Stimulated activated naive CD4-positive, alpha-beta T cell (primary cell): ENCODE data around the gene DEFB127.
"Not testable (repeated sequence)": the region's sequence is repeated elsewhere in the genome, so short reads cannot be mapped to it uniquely, and the experiment has no call there.

Experiments used
- DNase-seq, 6 experiments: peaks; one replicate each; lab custom pipeline; 2025; lab: John Stamatoyannopoulos, UW

DEFB127 gene, protein sequence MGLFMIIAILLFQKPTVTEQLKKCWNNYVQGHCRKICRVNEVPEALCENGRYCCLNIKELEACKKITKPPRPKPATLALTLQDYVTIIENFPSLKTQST

DNA sequence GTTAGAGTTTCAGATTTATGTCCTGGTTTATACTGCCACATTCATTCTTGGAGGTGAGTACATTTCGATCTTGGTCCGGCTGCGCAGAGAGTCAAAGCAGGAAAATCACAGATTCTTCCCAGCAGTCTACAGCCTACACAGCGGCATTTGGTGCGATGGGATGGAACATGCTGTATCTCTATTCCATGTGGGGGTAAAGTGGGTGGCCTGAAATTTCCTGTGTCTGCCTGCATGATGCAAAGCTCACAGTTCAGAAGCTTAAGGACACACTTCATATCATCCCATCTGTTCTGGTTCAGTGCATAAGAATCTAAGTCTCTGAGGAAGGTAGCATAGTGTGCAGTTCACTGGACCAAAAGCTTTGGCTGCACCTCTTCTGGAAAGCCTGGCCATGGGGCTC, at the start of gene DEFB127:
DEFB127 (plus strand) TSS at position 301 of the 400 bp plus-strand sequence; CDS start at position 392, 91 bp downstream.
- DNase-seq, result no peak

DNA sequence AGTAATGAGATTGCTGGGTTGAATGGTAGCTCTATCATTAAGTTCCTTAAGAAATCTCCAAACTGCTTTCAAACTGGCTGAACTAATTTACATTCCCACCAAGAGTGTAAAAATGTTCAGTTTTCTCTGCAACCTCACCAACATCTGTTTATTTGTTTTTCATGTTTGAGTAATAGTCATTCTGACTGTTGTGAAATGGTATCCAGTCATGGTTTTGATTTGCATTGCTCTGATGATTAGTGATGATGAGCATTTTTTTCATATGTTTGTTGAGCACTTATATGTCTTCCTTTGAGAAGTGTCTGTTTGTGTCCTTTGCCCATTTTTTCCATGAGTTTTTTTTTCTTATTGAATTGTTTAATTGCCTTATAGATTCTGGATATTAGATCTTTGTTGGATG, 44.9 kb upstream of the DEFB127 start:
- no peak for DNase-seq

GRCh38 chr20:117518-117917, 39.7 kb upstream of the DEFB127 start:
- DNase-seq, result no peak

DNA sequence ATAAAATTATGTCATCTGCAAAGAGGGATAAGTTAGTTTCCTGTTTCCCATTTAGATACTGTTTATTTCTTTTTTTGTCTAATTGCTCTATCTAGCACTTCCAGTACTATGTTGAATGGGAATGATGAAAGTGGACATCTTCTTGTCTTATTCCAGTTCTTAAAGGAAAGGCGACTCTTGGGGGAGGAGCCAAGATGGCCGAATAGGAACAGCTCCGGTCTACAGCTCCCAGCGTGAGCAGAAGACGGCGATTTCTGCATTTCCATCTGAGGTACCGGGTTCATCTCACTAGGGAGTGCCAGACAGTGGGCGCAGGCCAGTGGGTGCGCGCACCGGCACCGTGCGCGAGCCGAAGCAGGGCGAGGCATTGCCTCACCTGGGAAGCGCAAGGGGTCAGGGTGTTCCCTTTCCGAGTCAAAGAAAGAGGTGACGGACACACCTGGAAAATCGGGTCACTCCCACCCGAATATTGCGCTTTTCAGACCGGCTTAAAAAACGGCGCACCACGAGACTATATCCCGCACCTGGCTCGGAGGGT, 27.4 kb upstream of the DEFB127 start:
- not testable (repeated sequence) for DNase-seq

DNA sequence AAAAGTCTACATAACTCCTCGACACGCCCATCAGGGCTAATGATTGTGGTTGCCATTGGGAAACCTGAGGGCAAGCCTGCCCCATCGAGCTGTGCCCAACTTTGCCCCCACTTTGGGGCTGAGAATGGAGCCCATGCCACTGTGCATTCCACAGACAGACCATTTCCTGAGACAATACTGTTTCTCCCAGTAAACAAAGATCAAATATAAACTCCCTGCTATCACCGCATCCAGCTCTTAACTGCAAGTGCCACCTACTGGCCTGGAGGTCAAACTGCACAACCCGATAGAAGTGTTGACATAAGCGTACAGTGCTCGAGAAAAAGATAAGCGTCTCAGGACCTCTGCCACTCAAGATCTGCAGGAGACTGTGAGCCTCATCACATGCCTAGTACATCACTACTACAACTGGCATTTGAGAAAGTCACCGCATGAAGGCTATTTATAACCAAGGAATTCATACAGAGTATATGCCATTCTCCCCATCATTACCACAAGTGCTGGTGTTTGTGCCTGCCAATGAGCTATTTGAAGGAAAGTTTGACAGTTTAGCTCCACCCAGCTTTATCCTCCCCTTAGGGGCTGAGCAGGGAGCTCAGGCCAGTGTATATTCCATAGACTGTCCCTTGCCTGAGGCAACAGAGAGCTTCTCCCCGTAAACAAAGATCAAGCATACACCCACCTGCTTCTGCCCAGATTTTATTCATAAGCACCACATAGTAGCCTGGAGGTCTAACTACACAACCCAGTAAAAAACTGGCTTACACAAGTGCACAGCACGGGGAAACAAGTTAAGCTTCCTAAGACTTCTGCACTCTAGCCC, 19.4 kb upstream of the DEFB127 start:
- DNase-seq, result no peak

DNA sequence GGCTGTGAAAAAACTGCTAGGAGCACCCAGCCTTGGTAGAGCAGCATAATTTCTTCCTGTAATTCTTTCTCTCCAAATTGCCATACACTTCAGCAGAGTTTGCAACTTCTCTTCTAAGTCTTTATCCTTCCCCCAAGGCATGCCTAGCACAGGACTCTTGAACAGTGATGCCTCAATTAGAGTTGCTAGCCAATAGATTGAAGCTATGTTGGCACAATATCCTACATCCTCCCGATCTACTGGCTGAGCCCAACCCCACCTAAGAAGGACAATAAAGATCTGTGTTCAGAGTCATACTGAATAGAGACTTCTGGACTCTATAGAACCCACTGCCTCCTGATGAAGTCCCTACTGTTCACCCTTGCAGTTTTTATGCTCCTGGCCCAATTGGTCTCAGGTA, 15.0 kb upstream of the DEFB127 start, which contains the start of gene DEFB126:
DEFB126 (plus strand) TSS at position 301 of the 400 bp plus-strand sequence; CDS start at position 340, 39 bp downstream.
- DNase-seq, result no peak

DNA sequence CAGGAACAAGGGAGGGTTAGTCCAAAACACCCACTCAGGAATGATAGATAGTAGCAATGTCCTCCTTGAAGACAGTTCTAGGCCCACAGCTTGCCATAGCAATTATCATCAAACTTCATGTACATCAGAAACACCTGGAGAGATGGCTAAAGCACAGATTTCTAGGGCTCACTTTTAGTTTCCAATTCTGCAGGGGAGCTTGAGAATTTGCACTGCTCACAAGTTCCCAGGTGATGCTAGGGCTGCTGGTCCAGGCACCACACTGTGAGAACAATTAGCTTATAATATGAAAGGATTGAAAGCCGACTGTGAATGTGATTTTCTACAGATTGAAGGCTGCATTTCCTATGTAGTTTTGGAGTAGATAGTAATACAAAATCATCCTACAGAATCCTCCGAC, 11.4 kb upstream of the DEFB127 start:
- no peak for DNase-seq

- no peak for DNase-seq
These were observed 5.1 kb upstream of the DEFB127 start for GRCh38 chr20:152131-152530.

GRCh38 chr20:164618-165017, 7.4 kb downstream of the DEFB127 start:
- no peak for DNase-seq

GRCh38 chr20:168876-169275, 11.6 kb downstream of the DEFB127 start:
- no peak for DNase-seq

DNA sequence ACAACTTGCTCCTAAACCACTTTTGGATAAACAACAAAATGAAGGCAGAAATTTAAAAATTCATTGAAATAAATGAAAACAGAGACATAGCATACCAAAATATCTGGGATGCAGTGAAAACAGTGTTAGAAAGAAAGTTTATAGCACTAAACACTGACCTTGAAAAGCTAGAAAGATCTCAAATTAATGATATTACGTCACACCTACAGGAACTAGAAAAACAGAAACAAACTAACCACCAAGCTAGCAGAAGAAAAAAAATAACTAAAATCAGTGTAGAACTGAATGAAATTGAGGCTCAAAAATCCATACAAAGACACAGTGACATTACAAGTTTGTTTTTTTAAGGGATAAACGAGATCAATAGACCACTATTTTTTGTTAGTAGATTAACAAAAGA, 27.0 kb downstream of the DEFB127 start:
- DNase-seq, result no peak

DNA sequence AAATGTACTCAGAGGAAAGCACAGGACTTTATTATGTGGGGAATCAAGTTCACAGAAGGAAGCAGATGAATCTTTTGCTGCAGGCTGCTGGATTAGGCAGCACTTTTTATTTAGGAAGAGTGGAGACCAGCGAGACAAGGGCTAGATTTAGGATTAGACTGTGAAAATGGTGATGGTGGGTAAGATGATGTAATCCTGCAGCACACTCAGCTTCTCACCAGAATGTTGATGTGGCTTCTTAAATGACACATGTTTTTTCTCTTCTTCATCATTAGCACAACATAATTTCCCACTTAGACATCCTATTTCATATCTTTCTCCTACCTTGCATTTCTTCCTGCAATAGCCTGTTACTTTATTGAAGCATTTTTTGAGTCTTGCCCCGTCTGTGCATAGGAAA, 30.5 kb downstream of the DEFB127 start:
- no peak for DNase-seq

DNA sequence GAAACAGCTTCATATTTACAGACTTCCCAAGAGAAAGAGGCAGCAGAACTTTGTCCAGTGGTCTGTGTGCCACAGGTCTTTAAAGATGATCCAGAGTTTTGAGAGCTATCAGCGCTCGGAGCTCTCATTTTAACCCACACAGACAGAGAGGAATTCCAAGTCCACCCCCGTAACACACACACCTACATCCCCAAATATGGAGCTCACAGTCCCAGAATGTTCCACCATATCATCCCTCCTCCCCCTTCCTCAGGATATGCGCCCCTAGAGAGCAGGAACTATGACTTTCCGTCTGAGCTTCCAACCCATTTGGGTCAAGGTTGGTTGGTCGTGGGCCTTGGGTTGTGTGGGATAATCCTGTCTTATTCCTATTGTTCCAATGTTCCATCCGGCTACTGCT, 32.4 kb downstream of the DEFB127 start, which contains the start of gene DEFB128:
DEFB128 (minus strand) TSS at position 101 of the 400 bp plus-strand sequence; CDS start at position 13, 88 bp downstream.
- DNase-seq, result no peak

- DNase-seq, result no peak
These were observed 41.0 kb downstream of the DEFB127 start for GRCh38 chr20:198225-198624.

GRCh38 chr20:199996-200395, 42.7 kb downstream of the DEFB127 start:
- DNase-seq, result no peak

GRCh38 chr20:203630-204029, 46.4 kb downstream of the DEFB127 start:
- not testable (repeated sequence) for DNase-seq
